ENCODE results near the gene RIMBP2.

The RIMBP2 gene

DNA sequence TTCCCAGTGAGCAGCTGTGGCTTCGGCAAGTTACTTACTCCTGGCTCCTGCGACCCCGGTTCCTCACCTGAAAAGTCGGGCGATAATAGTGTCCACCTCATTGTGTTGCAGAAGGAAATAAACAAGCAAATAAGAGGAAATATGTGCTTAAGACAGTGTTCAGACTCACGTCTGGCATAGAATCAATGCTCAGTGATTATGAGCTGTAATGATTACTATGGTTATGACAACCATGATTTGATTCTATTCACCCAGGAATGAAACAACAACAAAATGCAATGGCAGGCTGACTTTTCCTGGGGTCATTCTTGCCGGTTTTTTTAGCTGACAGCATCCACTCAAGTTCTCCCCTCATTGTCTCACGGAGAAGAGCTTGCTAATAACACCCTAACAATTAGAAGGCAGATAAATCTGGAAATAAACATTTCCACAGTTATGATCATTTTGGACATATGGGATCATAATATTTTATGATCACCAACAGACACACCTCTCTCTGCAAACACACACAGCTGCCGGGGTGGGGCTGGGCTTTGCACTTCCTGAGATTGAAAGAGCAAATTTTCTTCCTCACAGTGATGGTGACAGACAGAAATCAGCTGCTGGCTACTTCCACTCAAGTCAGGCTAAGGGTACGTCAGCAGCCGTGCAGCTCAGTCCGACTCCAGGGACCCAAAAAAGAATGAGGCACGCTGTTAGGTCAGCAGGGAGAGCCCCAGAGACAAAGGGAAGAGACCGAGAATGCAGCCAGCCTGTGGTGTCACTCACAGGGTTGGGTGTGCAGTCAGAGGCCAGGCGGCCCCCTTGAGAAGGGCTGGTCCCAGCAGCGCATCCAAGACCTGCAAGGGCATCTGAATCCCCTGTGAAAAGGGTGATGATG is 158.0 kb downstream of the RIMBP2 start:
- Histone ChIP-seq H3K27me3 (ENCODE audit: insufficient read depth, low read length) (no peaks in the 10 kb centered on the region), H2AFZ (ENCODE audit: low read length) (no peak overlapping the region), H3K27ac (ENCODE audit: low read depth, low read length, poor library complexity, severe bottlenecking) (no peak overlapping the region)

DNA sequence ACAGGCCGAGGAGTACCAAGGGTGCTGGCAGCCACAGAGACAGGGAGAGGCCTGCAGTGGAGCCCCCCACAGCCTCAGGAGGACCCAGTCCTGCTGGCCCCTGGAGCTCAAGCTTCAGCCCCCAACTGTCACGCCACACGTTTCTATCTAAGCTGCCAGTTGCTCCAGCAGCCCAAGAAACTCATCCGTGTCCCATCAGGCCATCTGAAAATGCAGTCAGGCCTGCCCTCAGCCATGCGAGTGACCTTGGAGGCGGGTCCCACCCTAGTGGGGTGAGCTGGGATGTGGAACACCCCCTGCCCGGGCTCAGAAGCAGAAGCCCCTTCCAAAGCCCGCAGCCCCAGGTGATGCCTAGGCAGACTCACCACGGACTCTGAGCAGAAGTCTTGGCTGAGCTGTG is 158.9 kb downstream of the RIMBP2 start:
- Histone ChIP-seq H3K4me3 (ENCODE audit: low read depth, low read length, poor library complexity, severe bottlenecking) (no peak overlapping the region), H3K27me3 (ENCODE audit: insufficient read depth, low read length) (no peaks in the 10 kb centered on the region), H3K9me3 (ENCODE audit: low read length) (no peaks in the 10 kb centered on the region), H3K9me2 (ENCODE audit: low read depth, low read length) (no peaks in the 10 kb centered on the region), H3K36me3 (ENCODE audit: insufficient read depth, low read length) (no peaks in the 10 kb centered on the region), H2AFZ (ENCODE audit: low read length) (no peak overlapping the region), H3K4me1 (ENCODE audit: insufficient read depth, low read length, severe bottlenecking) (no peaks in the 10 kb centered on the region), H3K27ac (ENCODE audit: low read depth, low read length, poor library complexity, severe bottlenecking) (no peak overlapping the region), H4K20me1 (ENCODE audit: insufficient read depth, low read length) (no peaks in the 10 kb centered on the region), H3K9ac (ENCODE audit: low read length) (no peak overlapping the region), H3F3A (ENCODE audit: insufficient read depth, low read length) (no peaks in the 10 kb centered on the region), H3K79me2 (ENCODE audit: insufficient read depth, low read length) (no peaks in the 10 kb centered on the region), H3K4me2 (ENCODE audit: low read length) (no peak overlapping the region)
- TF ChIP-seq, protein P1, sequence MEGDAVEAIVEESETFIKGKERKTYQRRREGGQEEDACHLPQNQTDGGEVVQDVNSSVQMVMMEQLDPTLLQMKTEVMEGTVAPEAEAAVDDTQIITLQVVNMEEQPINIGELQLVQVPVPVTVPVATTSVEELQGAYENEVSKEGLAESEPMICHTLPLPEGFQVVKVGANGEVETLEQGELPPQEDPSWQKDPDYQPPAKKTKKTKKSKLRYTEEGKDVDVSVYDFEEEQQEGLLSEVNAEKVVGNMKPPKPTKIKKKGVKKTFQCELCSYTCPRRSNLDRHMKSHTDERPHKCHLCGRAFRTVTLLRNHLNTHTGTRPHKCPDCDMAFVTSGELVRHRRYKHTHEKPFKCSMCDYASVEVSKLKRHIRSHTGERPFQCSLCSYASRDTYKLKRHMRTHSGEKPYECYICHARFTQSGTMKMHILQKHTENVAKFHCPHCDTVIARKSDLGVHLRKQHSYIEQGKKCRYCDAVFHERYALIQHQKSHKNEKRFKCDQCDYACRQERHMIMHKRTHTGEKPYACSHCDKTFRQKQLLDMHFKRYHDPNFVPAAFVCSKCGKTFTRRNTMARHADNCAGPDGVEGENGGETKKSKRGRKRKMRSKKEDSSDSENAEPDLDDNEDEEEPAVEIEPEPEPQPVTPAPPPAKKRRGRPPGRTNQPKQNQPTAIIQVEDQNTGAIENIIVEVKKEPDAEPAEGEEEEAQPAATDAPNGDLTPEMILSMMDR (IDR thresholded peaks at IDR 0.05; ENCODE audit: low read length), result no peak
- TF ChIP-seq EZH2 (IDR thresholded peaks at IDR 0.05; ENCODE audit: borderline replicate concordance, low read length), result no peak

More for the DNA sequence above, 158.0 kb downstream of the RIMBP2 start:
- Histone ChIP-seq H3K4me2 (ENCODE audit: low read length) (no peak overlapping the region), H3K36me3 (ENCODE audit: insufficient read depth, low read length) (no peaks in the 10 kb centered on the region), H3K4me1 (ENCODE audit: insufficient read depth, low read length, severe bottlenecking) (no peaks in the 10 kb centered on the region), H3K79me2 (ENCODE audit: insufficient read depth, low read length) (no peaks in the 10 kb centered on the region), H3K9me3 (ENCODE audit: low read length) (no peaks in the 10 kb centered on the region), H3K9me2 (ENCODE audit: low read depth, low read length) (no peaks in the 10 kb centered on the region), H3F3A (ENCODE audit: insufficient read depth, low read length) (no peaks in the 10 kb centered on the region), H3K4me3 (ENCODE audit: low read depth, low read length, poor library complexity, severe bottlenecking) (no peak overlapping the region), H3K9ac (ENCODE audit: low read length) (no peak overlapping the region), H4K20me1 (ENCODE audit: insufficient read depth, low read length) (no peaks in the 10 kb centered on the region)
- no peak for TF ChIP-seq EZH2 (IDR thresholded peaks at IDR 0.05; ENCODE audit: borderline replicate concordance, low read length)
- TF ChIP-seq, protein P1 (IDR thresholded peaks at IDR 0.05; ENCODE audit: low read length), result no peak

DNA sequence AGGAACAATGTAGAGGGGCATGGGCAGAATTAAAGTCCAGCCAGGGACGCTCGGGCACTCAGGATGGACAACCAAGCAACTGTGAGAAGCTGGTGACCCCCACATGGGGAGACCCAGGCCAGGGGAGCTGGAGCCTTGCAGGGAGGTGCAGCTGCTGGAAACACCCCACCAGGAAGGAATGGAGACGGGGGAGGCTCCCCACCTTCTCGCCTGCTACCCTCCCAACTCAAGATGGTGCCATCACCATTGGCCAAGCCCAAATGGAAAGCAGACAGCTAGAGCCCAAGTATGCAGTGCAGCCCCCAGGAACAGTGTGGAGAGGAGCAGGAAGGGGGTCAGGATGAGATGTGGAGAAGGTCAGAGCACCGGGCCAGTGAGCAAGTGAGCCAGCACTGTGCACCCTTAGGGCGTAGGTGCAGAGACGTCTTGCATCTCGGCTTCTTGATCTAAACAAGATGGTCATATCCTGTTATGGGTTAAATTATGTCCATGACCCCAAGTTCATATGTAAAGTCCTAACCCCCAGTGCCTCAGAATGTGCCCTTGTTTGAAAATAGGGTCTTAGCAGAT is 159.5 kb downstream of the RIMBP2 start:
- Histone ChIP-seq H2AFZ (ENCODE audit: low read length) (no peak overlapping the region), H3K9ac (ENCODE audit: low read length) (no peak overlapping the region), H3K27me3 (ENCODE audit: insufficient read depth, low read length) (no peaks in the 10 kb centered on the region), H3K9me2 (ENCODE audit: low read depth, low read length) (no peaks in the 10 kb centered on the region), H3K36me3 (ENCODE audit: insufficient read depth, low read length) (no peaks in the 10 kb centered on the region), H3K27ac (ENCODE audit: low read depth, low read length, poor library complexity, severe bottlenecking) (no peak overlapping the region), H3F3A (ENCODE audit: insufficient read depth, low read length) (no peaks in the 10 kb centered on the region), H3K4me3 (ENCODE audit: low read depth, low read length, poor library complexity, severe bottlenecking) (no peak overlapping the region), H3K9me3 (ENCODE audit: low read length) (no peaks in the 10 kb centered on the region), H4K20me1 (ENCODE audit: insufficient read depth, low read length) (no peaks in the 10 kb centered on the region), H3K4me1 (ENCODE audit: insufficient read depth, low read length, severe bottlenecking) (no peaks in the 10 kb centered on the region), H3K79me2 (ENCODE audit: insufficient read depth, low read length) (no peaks in the 10 kb centered on the region), H3K4me2 (ENCODE audit: low read length) (no peak overlapping the region)
- TF ChIP-seq, protein P1 (IDR thresholded peaks at IDR 0.05; ENCODE audit: low read length), result no peak
- no peak for TF ChIP-seq EZH2 (IDR thresholded peaks at IDR 0.05; ENCODE audit: borderline replicate concordance, low read length)
